ENCODE measurements around the gene UBE3C.
"Not testable (repeated sequence)": the region's sequence is repeated elsewhere in the genome, so short reads cannot be mapped to it uniquely, and the experiment has no call there.

UBE3C gene
- 111 to 206 (median 158) reads per million in 17 experiments for total RNA-seq

- DNase-seq = peak; percentile 95 to 99 (median 96)
Measured at GRCh38 chr7:157138424-157139110, at the start of gene UBE3C. UBE3C (plus strand) TSS chr7:157138926; CDS start chr7:157139273, 347 bp downstream.

GRCh38 chr7:157089100-157089610, 49.6 kb upstream of the UBE3C start:
- no peak for DNase-seq

- DNase-seq = no peak
Measured at GRCh38 chr7:157090485-157091165, 48.1 kb upstream of the UBE3C start.

- no peak for DNase-seq
Measured at GRCh38 chr7:157096286-157097055, 42.3 kb upstream of the UBE3C start.

GRCh38 chr7:157097056-157097329, 41.7 kb upstream of the UBE3C start:
- DNase-seq = no peak

GRCh38 chr7:157097569-157097968, 41.2 kb upstream of the UBE3C start:
- no peak for DNase-seq

GRCh38 chr7:157100005-157100404, 38.7 kb upstream of the UBE3C start:
- DNase-seq = not testable (repeated sequence)

GRCh38 chr7:157103641-157104040, 35.1 kb upstream of the UBE3C start:
- not testable (repeated sequence) for DNase-seq

- no peak for DNase-seq
Measured at GRCh38 chr7:157111311-157111710, 27.4 kb upstream of the UBE3C start.

- no peak for DNase-seq
Measured at GRCh38 chr7:157112706-157113105, 26.0 kb upstream of the UBE3C start.

GRCh38 chr7:157113607-157114006, 25.1 kb upstream of the UBE3C start:
- peak in 1 of 4 experiments; percentile 5 for DNase-seq

GRCh38 chr7:157116762-157117161, 22.0 kb upstream of the UBE3C start:
- peak in 3 of 4 experiments; percentile 17 to 54 (median 23) for DNase-seq

- no peak for DNase-seq
Measured at GRCh38 chr7:157117796-157118195, 20.9 kb upstream of the UBE3C start.

GRCh38 chr7:157120181-157120580, 18.5 kb upstream of the UBE3C start:
- no peak for DNase-seq

GRCh38 chr7:157121184-157121715, 17.5 kb upstream of the UBE3C start:
- DNase-seq = no peak

GRCh38 chr7:157122800-157123495, 15.8 kb upstream of the UBE3C start:
- DNase-seq = no peak

- DNase-seq = no peak
Measured at GRCh38 chr7:157124690-157125089, 14.0 kb upstream of the UBE3C start.

GRCh38 chr7:157125376-157126223, 13.1 kb upstream of the UBE3C start:
- DNase-seq = no peak

GRCh38 chr7:157126921-157127320, 11.8 kb upstream of the UBE3C start:
- no peak for DNase-seq

GRCh38 chr7:157129200-157129599, 9.5 kb upstream of the UBE3C start:
- DNase-seq = no peak

GRCh38 chr7:157129907-157130460, 8.7 kb upstream of the UBE3C start:
- no peak for DNase-seq
